ENCODE data around the gene SEPHS1.

The SEPHS1 gene

GRCh38 chr10:13365831-13366230 lies 17.7 kb upstream of the SEPHS1 start:
- no peak for TF ChIP-seq POLR2AphosphoS5 (IDR thresholded peaks at IDR 0.05; ENCODE audit: low read depth, low read length)
- TF ChIP-seq SIN3A (IDR thresholded peaks at IDR 0.05; ENCODE audit: borderline replicate concordance, insufficient read depth, low read length): no peak
- TF ChIP-seq FOXP2 (optimal IDR thresholded peaks at IDR 0.05; ENCODE audit: borderline replicate concordance, extremely low read depth, extremely low read length, insufficient read depth): no peak
- TF ChIP-seq TAF1 (IDR thresholded peaks at IDR 0.05; ENCODE audit: borderline replicate concordance, insufficient read depth, low read length): no peak
- no peak for TF ChIP-seq REST (IDR thresholded peaks at IDR 0.05; ENCODE audit: insufficient read depth in 1 of 2, low read depth in 2 of 2, low read length in 2 of 2)

- TF ChIP-seq SIN3A (IDR thresholded peaks at IDR 0.05; ENCODE audit: borderline replicate concordance, insufficient read depth, low read length) (no peak), TAF1 (IDR thresholded peaks at IDR 0.05; ENCODE audit: borderline replicate concordance, insufficient read depth, low read length) (no peak), FOXP2 (optimal IDR thresholded peaks at IDR 0.05; ENCODE audit: borderline replicate concordance, extremely low read depth, extremely low read length, insufficient read depth) (no peak), POLR2AphosphoS5 (IDR thresholded peaks at IDR 0.05; ENCODE audit: low read depth, low read length) (no peak), REST (IDR thresholded peaks at IDR 0.05; ENCODE audit: insufficient read depth in 1 of 2, low read depth in 2 of 2, low read length in 2 of 2) (no peak)
Measured at GRCh38 chr10:13365243-13365642, 17.1 kb upstream of the SEPHS1 start.

GRCh38 chr10:13360587-13360986 lies 12.5 kb upstream of the SEPHS1 start:
- TF ChIP-seq TAF1 (IDR thresholded peaks at IDR 0.05; ENCODE audit: borderline replicate concordance, insufficient read depth, low read length): no peak
- TF ChIP-seq REST (IDR thresholded peaks at IDR 0.05; ENCODE audit: insufficient read depth in 1 of 2, low read depth in 2 of 2, low read length in 2 of 2): no peak
- TF ChIP-seq SIN3A (IDR thresholded peaks at IDR 0.05; ENCODE audit: borderline replicate concordance, insufficient read depth, low read length): no peak
- TF ChIP-seq POLR2AphosphoS5 (IDR thresholded peaks at IDR 0.05; ENCODE audit: low read depth, low read length): no peak
- TF ChIP-seq FOXP2 (optimal IDR thresholded peaks at IDR 0.05; ENCODE audit: borderline replicate concordance, extremely low read depth, extremely low read length, insufficient read depth): no peak

- TF ChIP-seq POLR2AphosphoS5 (IDR thresholded peaks at IDR 0.05; ENCODE audit: low read depth, low read length) (no peak), SIN3A (IDR thresholded peaks at IDR 0.05; ENCODE audit: borderline replicate concordance, insufficient read depth, low read length) (no peak), TAF1 (IDR thresholded peaks at IDR 0.05; ENCODE audit: borderline replicate concordance, insufficient read depth, low read length) (no peak), REST (IDR thresholded peaks at IDR 0.05; ENCODE audit: insufficient read depth in 1 of 2, low read depth in 2 of 2, low read length in 2 of 2) (no peak), FOXP2 (optimal IDR thresholded peaks at IDR 0.05; ENCODE audit: borderline replicate concordance, extremely low read depth, extremely low read length, insufficient read depth) (no peak)
Measured at GRCh38 chr10:13356392-13356791, 8.3 kb upstream of the SEPHS1 start.

- TF ChIP-seq TAF1 (IDR thresholded peaks at IDR 0.05; ENCODE audit: borderline replicate concordance, insufficient read depth, low read length): no peak
- TF ChIP-seq SIN3A (IDR thresholded peaks at IDR 0.05; ENCODE audit: borderline replicate concordance, insufficient read depth, low read length): no peak
- TF ChIP-seq FOXP2 (optimal IDR thresholded peaks at IDR 0.05; ENCODE audit: borderline replicate concordance, extremely low read depth, extremely low read length, insufficient read depth): no peak
- TF ChIP-seq REST (IDR thresholded peaks at IDR 0.05; ENCODE audit: insufficient read depth in 1 of 2, low read depth in 2 of 2, low read length in 2 of 2): no peak
- no peak for TF ChIP-seq POLR2AphosphoS5 (IDR thresholded peaks at IDR 0.05; ENCODE audit: low read depth, low read length)
Measured at GRCh38 chr10:13354783-13355182, 6.7 kb upstream of the SEPHS1 start.
